Esophagus squamous epithelium (tissue), 4 donors: Measurements from ENCODE around the gene NADSYN1.

Experiments
- POLR2A ChIP-seq, 4 donors: fragments of 450-650 bp; IDR thresholded peaks; one replicate each; pipeline ENCODE4 v1.6.1; 2017; ENCODE audit warnings: antibody characterized with exemption in 4 of 4, mild to moderate bottlenecking in 4 of 4, moderate library complexity in 3 of 4
- TF ChIP-seq, protein P1 (sequence below), 6 experiments: fragments of 450-650 bp in 4 of 6; fragments of 200-600 bp in 2 of 6; sonication (generic) in 2 of 6; IDR thresholded peaks; one replicate each; pipeline ENCODE4 v1.5.1; 2016 to 2019; ENCODE audit warnings: antibody characterized with exemption in 6 of 6, mild to moderate bottlenecking in 4 of 6, moderate library complexity in 4 of 6

- TF ChIP-seq, protein P1, sequence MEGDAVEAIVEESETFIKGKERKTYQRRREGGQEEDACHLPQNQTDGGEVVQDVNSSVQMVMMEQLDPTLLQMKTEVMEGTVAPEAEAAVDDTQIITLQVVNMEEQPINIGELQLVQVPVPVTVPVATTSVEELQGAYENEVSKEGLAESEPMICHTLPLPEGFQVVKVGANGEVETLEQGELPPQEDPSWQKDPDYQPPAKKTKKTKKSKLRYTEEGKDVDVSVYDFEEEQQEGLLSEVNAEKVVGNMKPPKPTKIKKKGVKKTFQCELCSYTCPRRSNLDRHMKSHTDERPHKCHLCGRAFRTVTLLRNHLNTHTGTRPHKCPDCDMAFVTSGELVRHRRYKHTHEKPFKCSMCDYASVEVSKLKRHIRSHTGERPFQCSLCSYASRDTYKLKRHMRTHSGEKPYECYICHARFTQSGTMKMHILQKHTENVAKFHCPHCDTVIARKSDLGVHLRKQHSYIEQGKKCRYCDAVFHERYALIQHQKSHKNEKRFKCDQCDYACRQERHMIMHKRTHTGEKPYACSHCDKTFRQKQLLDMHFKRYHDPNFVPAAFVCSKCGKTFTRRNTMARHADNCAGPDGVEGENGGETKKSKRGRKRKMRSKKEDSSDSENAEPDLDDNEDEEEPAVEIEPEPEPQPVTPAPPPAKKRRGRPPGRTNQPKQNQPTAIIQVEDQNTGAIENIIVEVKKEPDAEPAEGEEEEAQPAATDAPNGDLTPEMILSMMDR (IDR thresholded peaks at IDR 0.05), result no peak
- no peak for TF ChIP-seq POLR2A (IDR thresholded peaks at IDR 0.05)
Observed at GRCh38 chr11:71502871-71503435, 50.0 kb downstream of the NADSYN1 start.
